GM18951 (cell line): ENCODE data around the gene DOCK7.
"Not testable (repeated sequence)": the region's sequence is repeated elsewhere in the genome, so short reads cannot be mapped to it uniquely, and the experiment has no call there.

Source experiments
- POLR2A ChIP-seq: IDR thresholded peaks from 4 replicates; pipeline ENCODE4 v1.6.1; 2011; ENCODE audit warnings: mild to moderate bottlenecking; ENCODE audit not compliant: insufficient read length, insufficient read depth; ENCODE audit errors: extremely low read depth
- in situ Hi-C: fragments of 300-500 bp; cut with MboI; formaldehyde crosslinking; loops from one replicate; pipeline ENCODE4 v1.12.0; 2022; ENCODE audit warnings: low sequenced_read_pairs, mixed read lengths, inconsistent platforms; ENCODE audit not compliant: unreplicated experiment

DOCK7 gene

DNA sequence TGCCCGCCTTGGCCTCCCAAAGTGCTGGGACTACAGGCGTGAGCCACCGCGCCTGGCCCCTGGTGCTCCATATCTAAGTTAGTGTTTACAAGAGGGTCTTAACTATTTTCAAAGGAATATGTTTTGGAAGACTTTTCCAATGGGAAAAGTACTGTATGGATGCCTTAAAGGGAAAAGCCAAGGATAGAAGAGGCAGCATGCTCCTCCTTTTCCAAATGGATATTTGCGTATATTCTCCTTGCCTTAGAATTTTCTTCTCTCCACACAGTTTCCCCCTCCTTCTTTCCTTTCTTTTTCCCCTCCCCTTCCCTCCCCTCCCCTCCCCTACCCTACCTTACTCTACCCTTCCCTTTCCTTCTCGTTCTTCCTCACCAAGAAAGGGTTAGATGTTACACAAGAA, 29.3 kb upstream of the DOCK7 start:
- in situ Hi-C loops: no loop called here
- no peak for TF ChIP-seq POLR2A

DNA sequence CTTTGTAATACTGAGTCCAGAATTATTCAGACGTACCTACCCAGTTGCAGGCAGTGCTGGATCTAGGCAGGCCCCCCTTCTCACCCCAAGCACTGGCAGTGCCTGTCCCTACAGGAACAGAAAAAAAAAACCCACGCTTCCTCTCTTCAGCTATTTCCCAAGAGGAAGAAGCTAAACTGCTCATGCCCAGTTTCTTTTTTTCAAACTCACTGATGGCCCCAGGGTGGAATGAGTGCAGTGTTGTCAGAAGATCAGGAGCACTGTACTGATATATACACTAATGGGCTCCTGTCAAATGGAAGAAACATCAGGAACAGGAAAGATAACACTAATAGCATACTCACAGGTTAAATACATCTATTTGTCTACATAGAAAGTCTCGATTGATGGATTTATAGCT, 28.2 kb upstream of the DOCK7 start:
- in situ Hi-C loops: no loop called here
- no peak for TF ChIP-seq POLR2A

DNA sequence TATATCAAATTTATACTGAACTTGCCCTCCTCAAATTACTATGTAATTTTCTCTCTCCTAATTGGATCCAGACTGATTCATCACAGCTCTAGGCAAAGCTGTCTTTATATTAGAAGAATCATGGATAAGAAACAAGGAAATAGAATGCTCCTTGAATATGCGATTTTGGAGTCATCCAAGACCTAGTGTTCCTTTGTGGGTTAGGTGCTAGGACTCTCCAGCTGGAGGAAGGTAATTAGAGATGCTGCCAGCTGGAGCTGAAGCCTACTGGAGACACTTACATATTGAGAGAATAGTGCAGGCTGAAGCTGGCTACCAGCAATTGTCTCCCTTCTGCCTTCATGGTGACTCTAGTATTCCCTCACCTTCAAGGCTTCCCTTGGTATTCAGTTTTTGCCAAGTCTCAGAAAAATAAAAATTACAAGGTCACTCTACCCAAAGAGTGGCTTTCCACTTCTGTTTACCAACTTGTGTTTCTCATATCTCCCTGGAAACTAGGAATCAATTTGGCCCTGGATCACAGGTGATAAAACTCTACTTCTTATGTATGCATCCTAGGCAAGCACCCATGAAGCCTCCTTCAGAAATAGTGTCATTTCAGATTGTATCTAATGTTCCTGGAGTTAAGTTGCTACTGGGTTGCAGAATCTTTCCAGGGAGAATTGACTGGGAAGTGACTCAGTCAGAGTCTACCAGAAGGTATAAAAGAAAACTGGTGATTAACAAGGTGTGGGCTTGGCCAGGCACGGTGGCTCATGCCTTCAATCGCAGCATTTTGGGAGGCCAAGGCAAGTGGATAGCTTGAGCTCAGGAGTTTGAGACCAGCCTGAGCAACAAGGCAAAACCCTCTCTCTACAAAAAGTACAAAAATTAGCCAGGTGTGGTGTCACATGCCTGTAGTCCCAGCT, 24.4 kb upstream of the DOCK7 start:
- in situ Hi-C loops: no loop called here
- no peak for TF ChIP-seq POLR2A

DNA sequence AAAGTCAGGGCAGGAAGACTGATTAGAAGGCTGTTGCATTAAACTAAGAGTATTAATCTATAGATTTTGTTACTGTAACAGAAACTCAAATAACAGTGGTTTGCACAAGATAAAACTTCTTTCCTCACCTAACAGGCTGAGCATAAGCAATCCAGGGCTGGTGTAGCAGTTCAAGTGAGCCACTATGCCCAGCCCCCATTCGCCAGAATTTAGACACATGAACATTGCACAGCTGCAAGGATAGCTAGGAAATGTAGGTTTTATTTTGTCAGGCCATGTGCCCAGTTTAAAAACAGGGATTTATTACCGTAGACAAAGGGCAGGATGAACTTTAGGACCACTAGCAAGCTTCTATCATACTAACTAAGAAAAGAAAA, 19.5 kb upstream of the DOCK7 start:
- in situ Hi-C loops: no loop called here

DNA sequence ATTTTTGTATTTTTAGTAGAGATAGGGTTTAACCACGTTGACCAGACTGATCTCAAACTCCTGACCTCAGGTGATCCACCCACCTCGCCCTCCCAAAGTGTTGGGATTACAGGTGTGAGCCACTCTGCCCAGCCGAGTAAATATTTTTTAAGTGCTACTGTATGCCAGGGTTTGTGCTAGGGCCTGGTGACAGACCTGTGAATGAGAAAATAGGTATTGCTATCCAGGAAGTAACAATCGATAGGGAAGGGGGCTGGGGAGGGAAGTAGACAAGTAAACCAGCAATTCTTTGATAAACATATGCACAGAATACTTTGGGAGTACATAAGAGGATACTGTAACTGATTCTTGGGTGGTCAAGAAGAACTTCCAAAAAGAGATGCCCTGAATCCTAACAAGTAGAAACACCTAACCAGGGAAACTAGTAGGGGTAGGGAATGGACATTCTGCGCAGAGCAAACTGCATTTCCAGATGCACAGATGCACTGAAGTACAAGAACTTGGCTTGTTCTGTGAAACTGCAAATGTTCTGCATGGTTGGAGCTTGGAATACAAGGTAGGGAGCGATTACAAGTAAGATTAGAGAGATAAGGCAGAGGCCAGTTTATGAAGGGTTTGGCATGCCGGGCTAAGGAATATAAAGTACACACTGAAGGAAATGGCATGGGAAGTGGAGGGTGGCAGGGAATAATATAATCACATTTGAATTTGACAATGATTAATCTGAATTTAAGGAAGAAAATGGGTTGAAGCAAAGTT, 19.0 kb upstream of the DOCK7 start:
- in situ Hi-C loops: no loop called here
- no peak for TF ChIP-seq POLR2A

More for the DNA sequence above, 19.5 kb upstream of the DOCK7 start:
- TF ChIP-seq POLR2A: no peak

DNA sequence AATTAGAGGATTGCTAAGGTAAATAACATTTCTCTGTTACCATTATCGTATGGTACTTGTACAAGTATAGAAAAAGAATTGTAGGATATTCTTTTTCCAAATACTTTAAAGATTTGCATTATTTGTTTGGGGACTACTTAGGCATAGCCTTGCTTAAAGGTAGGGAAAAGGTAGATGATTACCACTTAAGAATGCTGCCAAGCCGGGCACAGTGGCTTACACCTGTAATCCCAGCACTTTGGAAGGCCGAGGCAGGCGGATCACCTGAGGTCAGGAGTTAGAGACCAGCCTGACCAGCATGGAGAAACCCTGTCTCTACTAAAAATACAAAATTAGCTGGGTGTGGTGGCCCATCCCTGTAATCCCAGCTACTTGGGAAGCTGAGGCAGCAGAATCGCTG, 10.0 kb upstream of the DOCK7 start:
- in situ Hi-C loops: not testable (repeated sequence)

DNA sequence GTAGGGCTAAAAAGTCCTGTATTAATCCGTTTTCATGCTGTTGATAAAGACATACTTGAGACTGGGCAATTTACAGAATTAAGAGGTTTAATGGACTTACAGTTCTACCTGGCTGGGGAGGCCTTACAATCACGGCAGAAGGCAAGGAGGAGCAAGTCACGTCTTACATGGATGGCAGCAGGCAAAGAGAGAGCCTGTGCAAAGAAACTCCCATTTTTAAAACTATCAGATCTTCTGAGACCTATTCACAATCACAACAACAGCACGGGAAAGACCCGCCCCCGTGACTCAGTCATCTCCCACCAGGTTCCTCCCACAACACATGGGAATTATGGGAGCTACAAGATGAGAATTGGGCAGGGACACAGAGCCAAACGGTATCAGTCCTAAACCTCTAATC, 6.3 kb upstream of the DOCK7 start:
- in situ Hi-C loops: not testable (repeated sequence)

DNA sequence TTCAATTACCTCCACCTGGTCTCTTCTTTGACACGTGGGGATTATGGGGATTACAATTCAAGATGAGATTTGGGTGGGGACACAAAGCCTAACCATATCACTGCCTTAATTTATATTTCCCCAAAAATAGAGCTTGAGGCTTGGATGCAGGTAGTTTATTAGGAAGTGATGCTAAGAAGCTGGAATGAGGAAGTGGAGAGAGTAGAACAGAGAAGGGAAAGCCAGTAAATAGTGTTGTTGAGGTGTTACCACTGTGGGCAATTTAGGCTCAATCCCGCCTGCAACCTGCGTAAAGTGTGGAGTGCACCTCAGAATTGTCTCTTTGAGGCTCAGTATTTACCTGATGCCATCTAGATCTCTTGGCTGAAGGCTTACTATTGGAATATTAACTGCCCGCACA, 4.9 kb upstream of the DOCK7 start:
- no peak for TF ChIP-seq POLR2A
- in situ Hi-C loops: no loop called here

DNA sequence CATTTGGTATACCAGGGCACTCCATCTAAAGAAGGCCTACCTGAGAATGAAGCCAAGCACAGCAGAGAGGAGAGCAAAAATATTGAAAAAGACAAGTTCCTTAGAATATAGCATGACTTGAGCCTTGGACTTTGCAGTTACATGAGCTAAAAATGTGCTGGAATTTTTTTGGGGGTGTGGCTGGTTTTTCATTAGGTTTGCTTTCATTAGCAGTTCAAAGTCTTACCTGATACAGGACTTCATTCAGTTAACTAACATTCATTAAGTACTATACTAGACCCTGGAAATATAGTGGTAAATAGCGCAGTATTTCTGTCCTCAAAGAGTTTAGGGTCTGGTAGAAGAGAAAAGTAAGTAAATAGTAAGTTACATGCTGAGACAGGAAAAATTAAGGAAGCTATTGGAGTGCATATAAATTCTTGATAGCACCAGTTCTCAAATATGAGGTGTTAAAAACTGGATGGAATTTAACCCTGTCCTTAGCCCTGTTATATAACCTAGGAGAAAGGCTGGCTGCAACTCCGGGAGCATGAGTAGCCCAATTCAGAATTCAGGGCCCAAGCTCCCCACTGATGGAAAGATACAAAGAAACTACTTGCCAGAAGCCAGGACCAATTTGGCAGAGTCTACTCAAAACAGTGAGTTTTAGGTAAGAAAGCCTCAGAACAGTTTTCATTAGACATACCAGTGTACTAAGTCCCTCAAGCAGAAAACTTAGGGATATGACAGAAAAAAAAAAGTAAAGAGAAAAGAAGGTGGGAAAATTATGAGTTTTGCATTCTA, 3.1 kb upstream of the DOCK7 start:
- no peak for TF ChIP-seq POLR2A
- in situ Hi-C loops: no loop called here

DNA sequence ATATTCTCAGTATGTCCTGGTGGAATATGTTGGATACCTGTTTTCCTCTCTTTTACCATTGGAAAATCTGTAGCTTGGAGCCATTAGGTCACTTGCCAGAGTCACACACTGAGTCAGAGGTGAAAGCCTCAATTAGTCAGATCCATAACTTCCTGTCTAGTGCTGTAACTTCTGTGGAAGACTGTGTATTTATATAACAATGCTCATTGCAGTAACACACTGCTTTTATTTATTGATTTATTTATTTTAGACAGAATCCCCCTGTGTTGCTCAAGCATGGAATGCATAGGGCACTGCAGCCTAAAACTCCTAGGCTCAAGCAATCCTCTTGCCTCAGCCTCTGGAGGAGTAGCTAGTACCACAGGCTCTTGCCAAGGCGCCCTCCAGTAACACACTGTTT, 1.3 kb upstream of the DOCK7 start:
- no peak for TF ChIP-seq POLR2A
- in situ Hi-C loops: no loop called here

DNA sequence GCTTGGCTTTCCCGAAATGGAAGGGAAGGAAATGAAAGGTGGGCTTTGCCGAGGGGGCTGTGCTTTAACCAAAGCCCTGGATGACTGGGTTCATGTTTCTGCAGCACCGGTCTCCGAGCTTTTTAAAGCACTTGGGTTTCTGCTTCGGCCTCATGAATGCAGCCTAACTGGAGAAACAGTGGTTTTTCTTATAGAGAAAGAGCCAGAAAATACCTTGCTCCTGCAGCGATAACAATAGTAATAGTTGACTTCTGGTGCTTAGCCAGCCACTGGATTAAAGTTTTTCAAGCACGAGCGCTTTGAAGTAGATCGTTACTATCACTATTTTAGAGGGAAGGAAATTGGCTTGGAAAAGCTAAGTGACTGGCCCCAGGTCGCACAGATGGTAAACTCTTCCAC, 500 bp upstream of the DOCK7 start:
- in situ Hi-C loops: no loop called here
- no peak for TF ChIP-seq POLR2A

DNA sequence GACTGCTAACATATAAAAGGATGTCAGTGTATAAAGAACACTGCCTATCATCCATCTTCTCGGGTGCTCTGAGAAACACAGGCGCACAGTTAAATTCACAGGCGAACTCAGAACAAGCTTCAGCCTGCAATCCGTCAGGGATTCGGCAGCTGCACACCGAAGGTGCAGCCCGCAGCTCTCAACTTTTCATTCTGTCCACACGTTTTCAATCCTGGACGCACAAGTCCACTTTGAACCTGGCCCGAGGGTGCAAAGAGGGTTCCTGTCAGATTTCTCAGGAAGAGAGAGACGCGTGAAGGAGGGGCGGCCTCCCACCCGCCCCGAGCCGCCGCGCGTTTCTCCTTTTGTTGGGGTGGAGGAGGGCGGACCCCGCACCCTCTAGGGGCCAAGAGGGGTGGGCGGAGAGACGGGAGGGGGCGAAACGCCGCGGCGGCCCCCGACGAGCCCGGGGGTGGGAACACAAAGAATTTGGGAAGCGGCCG, 724 bp downstream of the DOCK7 start:
- TF ChIP-seq POLR2A: no peak
- in situ Hi-C loops: no loop called here

DNA sequence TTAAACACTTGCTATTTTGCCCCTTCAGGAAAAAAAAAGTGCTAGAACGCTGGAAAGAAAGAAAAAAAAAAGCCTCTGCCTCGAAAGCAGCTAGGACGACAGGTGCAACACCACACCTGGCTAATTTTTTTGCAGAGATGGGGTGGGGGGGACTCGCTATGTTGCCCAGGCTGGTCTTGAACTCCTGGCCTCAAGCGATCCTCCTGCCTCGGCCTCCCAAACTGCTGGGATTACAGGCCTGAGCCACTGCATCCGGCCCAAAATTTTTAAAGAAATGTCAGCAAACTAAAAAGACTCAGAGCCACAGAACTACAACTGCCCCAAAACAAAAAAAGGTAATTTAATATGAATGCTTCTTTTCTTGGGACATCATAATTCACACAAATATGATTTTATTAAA, 1.4 kb downstream of the DOCK7 start:
- in situ Hi-C loops: no loop called here
- TF ChIP-seq POLR2A: no peak
